Mucosa of descending colon (tissue), 3 donors: Measurements from ENCODE around the gene GPSM3. TPM values are rescaled to one million over a fixed set of nuclear protein-coding genes. Genes with fewer than 3 reads are reported as not detected.

Experiments used
- ATAC-seq: fragments of 200-7000 bp; cut with Tn5 transposase; one replicate; pipeline ENCODE4 v1.9.1; 2020; ENCODE audit warnings: mild to moderate bottlenecking, moderate library complexity
- DNase-seq, 3 donors: peaks; one replicate each; pipeline ENCODE4 v3.0.0-alpha.2; 2020
- H3K36me3 ChIP-seq: fragments of 200-600 bp; one replicate; pipeline ENCODE4 v1.8.0; 2021; ENCODE audit warnings: low read depth, mild to moderate bottlenecking
- H3K4me1 ChIP-seq: fragments of 200-600 bp; one replicate; pipeline ENCODE4 v1.8.0; 2021; ENCODE audit warnings: low read depth, mild to moderate bottlenecking
- H3K4me3 ChIP-seq: fragments of 200-600 bp; one replicate; pipeline ENCODE4 v1.8.0; 2021; ENCODE audit warnings: mild to moderate bottlenecking
- H3K9me3 ChIP-seq: fragments of 200-600 bp; one replicate; pipeline ENCODE4 v1.8.0; 2021; ENCODE audit warnings: mild to moderate bottlenecking
- intact Hi-C, 2 donors: fragments of 100-400 bp; cut with DNase I in 1 of 2; cut with micrococcal nuclease in 1 of 2; formaldehyde crosslinking; loops; one replicate each; pipeline versions ENCODE4 v1.11.0 to v1.11.1; 2022; cut with DNase I, micrococcal nuclease
- total RNA-seq, 3 donors: library from RNA; stranded (reverse); fragmentation: NEBNext Ultra II Directional in 2 of 3; extraction: Animal tissue kit (Norgen Biotek cat#: 25700) in 2 of 3; gene quantifications; one replicate each; pipeline versions ENCODE4 v1.2.1 to v1.2.4, GENCODE V29; 2021 to 2023
- TF ChIP-seq, protein P1 (sequence below): fragments of 200-600 bp; IDR thresholded peaks from one replicate; pipeline ENCODE4 v1.8.0; 2022; ENCODE audit warnings: antibody characterized with exemption, mild to moderate bottlenecking
- donor health status: DM: no; HTN: no; CAD: no; lungs with moderate emphysema.
- donor health status: DM: no; HTN: no; CAD: no.
- donor health status: DM: no; HTN: yes; CAD: no.

GPSM3 gene
- total RNA-seq, 3 donors from 2014 or later: 6.6 to 14.7 (median 9.9) TPM

DNA sequence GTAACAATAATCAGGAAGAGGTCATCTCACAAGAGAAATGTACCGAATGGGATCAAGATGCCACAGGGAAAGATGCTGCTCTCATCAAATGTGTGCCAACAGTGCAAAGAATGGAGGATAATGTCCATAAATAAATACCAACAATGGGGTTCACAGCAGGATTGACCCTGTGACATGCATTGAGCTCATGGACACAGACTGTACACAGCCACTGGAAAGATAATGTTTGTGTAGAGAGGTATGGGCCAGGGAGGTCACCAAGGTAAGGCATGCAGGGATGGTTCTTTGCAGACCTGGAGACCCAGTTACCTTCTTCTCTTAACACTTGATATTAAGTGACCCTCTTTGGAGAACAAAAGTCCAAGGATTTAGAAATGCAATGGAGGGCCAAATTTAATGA lies 18.0 kb downstream of the GPSM3 start:
- Histone ChIP-seq H3K36me3 (peaks cover 4% of the 10 kb centered on the region), H3K4me1 (peaks cover 22% of the 10 kb centered on the region)
- intact Hi-C loops: no loop called here

DNA sequence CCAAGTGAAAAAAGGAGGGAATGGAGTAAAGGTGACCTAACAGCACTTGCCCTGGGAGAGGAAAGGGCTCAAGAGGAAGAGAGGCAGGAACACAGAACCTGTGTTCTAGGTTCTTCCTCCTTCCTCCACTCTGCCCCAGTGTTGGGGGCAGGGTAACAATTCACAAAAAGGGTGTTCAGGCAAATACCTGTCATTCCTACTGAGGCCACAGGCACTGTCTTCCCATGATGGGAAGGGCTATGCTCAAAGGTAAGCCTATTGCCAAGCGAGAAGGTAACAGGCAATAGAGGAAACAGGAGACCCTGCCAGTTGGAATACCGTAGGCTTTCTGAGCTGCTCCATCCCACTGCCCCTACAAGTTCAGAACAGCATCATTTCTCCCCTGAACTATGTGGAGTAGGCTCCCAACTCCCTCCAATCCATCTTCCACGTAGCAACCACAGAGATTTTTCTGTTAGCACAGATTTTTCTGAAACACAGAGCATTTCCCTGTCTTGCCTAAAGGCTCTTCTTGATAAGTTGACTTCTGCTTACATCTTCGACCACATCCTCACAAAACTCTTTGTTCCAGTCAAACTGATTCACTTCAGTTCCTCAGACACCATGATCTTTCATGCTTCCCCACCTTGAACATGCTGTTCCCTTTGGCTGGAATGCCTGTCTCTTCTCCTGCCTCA lies 19.3 kb downstream of the GPSM3 start:
- peaks cover 17% of the 10 kb centered on the region for H3K4me1 ChIP-seq

More for the DNA sequence above, 18.0 kb downstream of the GPSM3 start:
- DNase-seq (no peak), ATAC-seq (no peak)
- no peaks in the 10 kb centered on the region for H3K9me3 ChIP-seq
- no peak overlapping the region for H3K4me3 ChIP-seq
- TF ChIP-seq, protein P1, sequence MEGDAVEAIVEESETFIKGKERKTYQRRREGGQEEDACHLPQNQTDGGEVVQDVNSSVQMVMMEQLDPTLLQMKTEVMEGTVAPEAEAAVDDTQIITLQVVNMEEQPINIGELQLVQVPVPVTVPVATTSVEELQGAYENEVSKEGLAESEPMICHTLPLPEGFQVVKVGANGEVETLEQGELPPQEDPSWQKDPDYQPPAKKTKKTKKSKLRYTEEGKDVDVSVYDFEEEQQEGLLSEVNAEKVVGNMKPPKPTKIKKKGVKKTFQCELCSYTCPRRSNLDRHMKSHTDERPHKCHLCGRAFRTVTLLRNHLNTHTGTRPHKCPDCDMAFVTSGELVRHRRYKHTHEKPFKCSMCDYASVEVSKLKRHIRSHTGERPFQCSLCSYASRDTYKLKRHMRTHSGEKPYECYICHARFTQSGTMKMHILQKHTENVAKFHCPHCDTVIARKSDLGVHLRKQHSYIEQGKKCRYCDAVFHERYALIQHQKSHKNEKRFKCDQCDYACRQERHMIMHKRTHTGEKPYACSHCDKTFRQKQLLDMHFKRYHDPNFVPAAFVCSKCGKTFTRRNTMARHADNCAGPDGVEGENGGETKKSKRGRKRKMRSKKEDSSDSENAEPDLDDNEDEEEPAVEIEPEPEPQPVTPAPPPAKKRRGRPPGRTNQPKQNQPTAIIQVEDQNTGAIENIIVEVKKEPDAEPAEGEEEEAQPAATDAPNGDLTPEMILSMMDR: no peak

DNA sequence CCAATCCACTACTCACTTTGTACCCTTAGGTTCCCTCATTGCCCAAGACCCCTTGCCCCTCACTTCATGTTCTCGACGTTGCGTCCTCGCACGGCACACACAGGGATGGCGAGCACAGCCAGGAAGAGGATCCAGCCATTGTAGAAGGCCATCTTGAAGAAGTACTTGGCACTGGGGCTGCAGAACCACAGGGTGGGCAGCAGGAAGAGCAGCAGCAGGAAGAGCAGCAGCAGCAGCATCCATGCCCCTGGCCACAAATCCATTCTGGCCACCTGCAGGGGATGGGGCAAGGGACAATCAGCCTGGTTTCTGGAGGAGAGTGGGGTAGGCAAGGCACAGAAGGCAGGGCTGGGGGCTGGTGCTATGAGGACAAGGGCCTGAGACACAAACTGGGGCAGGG lies 21.2 kb downstream of the GPSM3 start:
- TF ChIP-seq, protein P1: no peak
- Histone ChIP-seq H3K4me3 (no peak overlapping the region), H3K36me3 (no peaks in the 10 kb centered on the region), H3K9me3 (no peaks in the 10 kb centered on the region), H3K4me1 (peaks cover 7% of the 10 kb centered on the region)
- intact Hi-C loops: no loop called here
- no peak for DNase-seq
- no peak for ATAC-seq

More for the DNA sequence above, 19.3 kb downstream of the GPSM3 start:
- ATAC-seq (no peak), DNase-seq (no peak)
- H3K36me3 ChIP-seq: peaks cover 4% of the 10 kb centered on the region
- H3K4me3 ChIP-seq: no peak overlapping the region
- TF ChIP-seq, protein P1: no peak
- no peaks in the 10 kb centered on the region for H3K9me3 ChIP-seq
- intact Hi-C loops: no loop called here

DNA sequence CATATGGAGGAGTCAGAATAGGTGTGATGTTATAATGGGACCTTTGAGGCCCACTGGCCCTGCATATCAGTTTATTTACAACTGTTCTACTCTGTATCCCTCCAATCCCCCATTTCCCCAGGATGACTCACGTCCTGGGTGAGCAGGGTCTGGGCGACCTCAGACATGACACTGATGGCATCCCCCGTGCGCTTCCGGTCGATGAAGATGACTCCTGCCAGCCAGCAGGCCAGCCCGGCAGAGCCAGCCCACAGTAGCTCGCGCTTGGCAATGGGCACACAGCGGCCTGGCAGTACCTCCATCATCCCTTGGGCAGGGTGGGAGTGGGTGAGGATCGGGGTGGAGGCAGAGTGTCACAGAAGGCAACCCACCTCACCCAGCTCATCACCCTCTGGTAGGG lies 22.1 kb downstream of the GPSM3 start:
- intact Hi-C loops: no loop called here
- H3K4me1 ChIP-seq: peaks cover 6% of the 10 kb centered on the region
- DNase-seq: peak in 2 of 3 donors; percentile 8 to 33
- H3K4me3 ChIP-seq: no peak overlapping the region
- no peak for ATAC-seq
- TF ChIP-seq, protein P1: no peak
- H3K36me3 ChIP-seq: no peaks in the 10 kb centered on the region
- no peaks in the 10 kb centered on the region for H3K9me3 ChIP-seq

DNA sequence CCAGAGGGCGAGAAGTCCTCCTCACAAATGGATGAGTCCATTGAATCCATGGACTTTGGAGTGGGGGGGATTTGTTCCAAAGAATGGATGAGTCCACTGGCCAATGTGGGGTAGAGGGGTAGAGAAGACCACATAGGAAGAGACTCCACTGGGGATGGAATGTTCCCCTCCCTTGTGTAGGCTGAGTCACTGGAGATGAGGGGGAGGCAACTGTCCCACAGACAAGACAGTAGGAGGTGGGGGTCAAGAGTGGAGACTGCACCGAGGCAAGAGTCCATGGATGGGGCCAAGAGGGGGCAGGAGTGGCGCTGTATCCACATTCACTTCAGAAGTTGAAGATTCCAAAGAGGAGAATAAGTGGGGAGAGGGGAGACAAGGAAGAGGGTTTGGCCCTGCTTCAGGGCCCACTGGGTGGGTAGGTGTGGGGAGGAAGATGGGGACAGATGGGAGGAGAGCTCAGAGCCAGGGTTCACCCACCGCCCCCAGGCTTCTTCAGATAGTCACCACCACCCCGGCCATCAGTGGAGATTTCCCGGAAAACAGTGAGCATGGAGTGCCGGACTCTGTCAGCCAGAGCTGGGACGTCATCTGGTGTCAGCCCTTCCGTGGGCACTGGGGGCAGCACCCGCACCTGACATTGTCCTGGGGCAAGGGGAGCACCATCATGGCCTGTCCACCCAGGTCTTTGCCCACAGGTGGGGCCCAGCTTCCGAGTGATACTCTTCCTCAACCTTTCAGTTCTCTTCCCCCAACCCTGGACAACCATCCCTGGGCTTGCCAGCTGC lies 23.4 kb downstream of the GPSM3 start:
- intact Hi-C loops: no loop called here
- no peak overlapping the region for H3K4me3 ChIP-seq
- no peaks in the 10 kb centered on the region for H3K4me1 ChIP-seq

More for the DNA sequence above, 23.4 kb downstream of the GPSM3 start:
- TF ChIP-seq, protein P1: no peak
- ATAC-seq (no peak), DNase-seq (peak in 2 of 3 donors; percentile 23 to 36)
- H3K36me3 ChIP-seq: no peaks in the 10 kb centered on the region
- no peaks in the 10 kb centered on the region for H3K9me3 ChIP-seq
